OCI-LY3 (cell line): ENCODE data around the gene TAGAP.

Experiments used
- CTCF ChIP-seq: fragments of 200-600, 300-600 bp; sonication (generic); IDR thresholded peaks from 2 replicates; pipeline ENCODE4 v1.5.1; 2014; ENCODE audit warnings: antibody characterized with exemption, low read length, low read depth
- EZH2phosphoT487 ChIP-seq: fragments of 200-600 bp; shearing (Covaris generic); IDR thresholded peaks from 2 replicates; pipeline ENCODE4 v1.6.1; 2018; ENCODE audit warnings: antibody characterized with exemption, mixed run types, low read depth

GRCh38 chr6:159066483-159066882, 21.7 kb upstream of the TAGAP start:
- TF ChIP-seq CTCF (no peak), EZH2phosphoT487 (no peak)
